Activated CD4-positive, alpha-beta T cell treated with anti-CD3 and anti-CD28 coated beads, Interleukin-2, amount 50 U/mL, for 16 hours (primary cell): ENCODE measurements around the gene GPC2.
"Not testable (repeated sequence)": the region's sequence is repeated elsewhere in the genome, so short reads cannot be mapped to it uniquely, and the experiment has no call there.

ENCODE experiments used
- DNase-seq: peaks from one replicate; pipeline ENCODE4 v3.0.0-alpha.2; 2020

Gene GPC2

DNA sequence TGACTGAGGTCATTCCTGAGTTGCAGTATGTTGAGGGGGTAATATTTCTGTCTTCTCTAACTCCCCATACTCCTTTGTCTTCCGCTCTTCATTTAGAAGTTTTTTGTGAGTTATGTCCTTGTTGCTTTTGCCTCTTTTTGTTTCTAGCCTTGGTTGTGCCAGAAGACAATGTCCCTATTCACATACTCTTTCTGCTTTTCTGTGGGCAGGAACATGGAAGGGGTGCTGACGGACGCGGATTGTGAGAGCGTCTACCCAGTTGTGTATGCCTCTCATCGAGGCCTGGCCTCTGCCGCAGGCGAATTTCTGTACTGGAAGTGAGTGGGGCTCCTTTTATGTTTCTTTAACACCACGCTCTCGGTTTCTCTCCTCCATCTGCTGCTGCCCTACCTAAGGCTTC is 21.1 kb upstream of the GPC2 start:
- no peak for DNase-seq

DNA sequence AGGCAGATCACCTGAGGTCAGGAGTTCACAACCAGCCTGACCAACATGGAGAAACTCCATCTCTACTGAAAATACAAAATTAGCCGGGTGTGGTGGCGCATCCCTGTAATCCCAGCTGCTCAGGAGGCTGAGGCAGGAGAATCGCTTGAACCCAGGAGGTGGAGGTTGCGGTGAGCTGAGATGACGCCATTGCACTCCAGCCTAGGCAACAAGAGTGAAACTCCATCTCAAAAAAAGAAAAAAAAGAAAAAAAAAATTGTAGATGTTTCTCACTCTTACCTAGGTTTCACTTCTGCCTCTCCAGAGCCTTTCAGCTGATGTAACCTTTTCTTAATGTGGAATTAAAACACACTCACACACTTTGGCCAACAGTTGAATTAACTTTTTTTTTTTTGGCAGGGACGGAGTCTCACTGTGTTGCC is 18.7 kb upstream of the GPC2 start:
- not testable (repeated sequence) for DNase-seq

- DNase-seq: no peak
These were observed 18.0 kb upstream of the GPC2 start for GRCh38 chr7:100195222-100195621.

GRCh38 chr7:100192969-100193368 is 15.8 kb upstream of the GPC2 start:
- DNase-seq: no peak

DNA sequence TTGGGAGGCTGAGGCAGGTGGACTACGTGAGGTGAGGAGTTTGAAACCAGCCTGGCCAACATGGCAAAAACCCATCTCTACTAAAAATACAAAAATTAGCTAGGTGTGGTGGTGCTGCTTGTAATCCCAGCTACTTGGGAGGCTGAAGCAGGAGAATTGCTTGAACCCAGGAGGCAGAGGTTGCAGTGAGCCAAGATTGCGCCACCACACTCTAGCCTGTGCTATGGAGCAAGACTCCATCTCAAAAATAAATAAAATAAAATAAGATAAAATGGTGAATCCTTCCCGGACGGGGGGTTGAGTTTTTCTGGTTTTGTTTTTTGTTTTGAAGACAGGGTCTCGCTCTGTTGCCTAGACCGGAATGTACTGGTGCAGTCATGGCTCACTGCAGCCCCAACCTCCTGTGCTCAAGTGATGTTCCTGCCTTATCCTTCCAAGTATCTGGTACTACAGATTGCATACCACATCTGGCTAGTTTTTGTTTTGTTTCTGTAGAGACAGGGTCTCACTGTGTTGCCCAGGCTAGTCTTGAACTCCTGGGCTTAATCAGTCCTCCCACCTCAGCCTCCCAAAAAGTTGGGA is 15.2 kb upstream of the GPC2 start:
- DNase-seq: not testable (repeated sequence)

GRCh38 chr7:100191775-100192174 is 14.6 kb upstream of the GPC2 start:
- no peak for DNase-seq

- DNase-seq: peak; percentile 67
These were observed 13.0 kb upstream of the GPC2 start for GRCh38 chr7:100190048-100190711.

DNA sequence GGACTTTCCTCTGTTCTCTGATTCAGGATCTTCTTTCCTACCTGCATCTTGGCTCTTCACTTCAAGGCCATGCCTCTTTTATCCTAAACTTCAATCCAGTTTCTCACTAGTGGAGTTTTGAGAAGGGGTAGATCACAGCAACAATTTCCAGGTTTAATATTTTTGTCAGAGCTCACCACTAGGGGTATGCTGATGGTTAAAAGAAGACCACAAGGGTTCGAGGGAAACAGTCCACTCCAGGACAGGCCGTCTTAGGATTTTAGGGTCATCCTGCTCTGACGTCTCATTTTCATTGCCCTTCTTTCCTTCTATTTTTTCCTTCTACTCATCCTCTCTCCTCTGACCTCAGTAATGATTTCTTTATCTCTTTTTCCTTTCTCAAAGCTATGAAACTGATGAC is 11.9 kb upstream of the GPC2 start:
- no peak for DNase-seq

DNA sequence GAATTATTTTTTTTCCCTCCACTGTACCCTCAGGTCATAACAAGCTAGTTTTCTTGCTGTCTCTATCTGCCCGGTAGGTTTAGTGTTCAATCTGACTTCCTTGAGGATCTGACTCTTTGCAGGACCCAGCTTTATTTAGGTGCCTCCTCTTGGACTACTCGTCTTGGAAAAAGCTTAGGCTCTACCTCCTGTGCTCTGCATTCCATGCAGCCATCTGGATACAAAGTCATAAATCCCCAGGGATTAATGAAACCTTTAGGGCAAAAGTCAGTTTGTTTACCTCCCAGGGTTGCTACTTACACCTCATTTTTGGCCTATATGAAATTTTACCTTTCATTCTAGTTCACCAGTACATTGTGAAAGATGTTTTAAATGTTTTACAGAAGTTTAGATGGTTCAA is 8.5 kb upstream of the GPC2 start:
- no peak for DNase-seq

- DNase-seq: not testable (repeated sequence)
These were observed 5.9 kb upstream of the GPC2 start for GRCh38 chr7:100183090-100183489.

DNA sequence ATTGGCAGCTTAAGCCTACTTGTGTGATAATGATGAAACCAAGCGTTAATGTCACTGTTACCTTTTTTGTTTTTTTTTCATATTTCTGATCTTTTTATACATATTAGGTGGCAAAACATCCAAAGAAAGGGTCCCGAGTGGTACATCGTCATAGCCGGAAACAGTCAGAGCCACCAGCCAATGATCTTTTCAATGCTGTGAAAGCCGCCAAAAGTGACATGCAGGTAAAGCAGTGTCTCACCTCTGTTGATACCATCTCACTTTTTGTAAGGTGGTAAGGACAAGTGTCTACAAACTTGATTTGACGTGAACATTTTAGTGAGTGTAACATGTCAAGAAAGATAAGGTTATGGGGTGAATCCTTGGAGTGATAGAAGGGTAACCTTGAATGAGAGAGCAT is 5.4 kb upstream of the GPC2 start:
- DNase-seq: not testable (repeated sequence)

GRCh38 chr7:100180084-100180483 is 2.9 kb upstream of the GPC2 start:
- DNase-seq: not testable (repeated sequence)

DNA sequence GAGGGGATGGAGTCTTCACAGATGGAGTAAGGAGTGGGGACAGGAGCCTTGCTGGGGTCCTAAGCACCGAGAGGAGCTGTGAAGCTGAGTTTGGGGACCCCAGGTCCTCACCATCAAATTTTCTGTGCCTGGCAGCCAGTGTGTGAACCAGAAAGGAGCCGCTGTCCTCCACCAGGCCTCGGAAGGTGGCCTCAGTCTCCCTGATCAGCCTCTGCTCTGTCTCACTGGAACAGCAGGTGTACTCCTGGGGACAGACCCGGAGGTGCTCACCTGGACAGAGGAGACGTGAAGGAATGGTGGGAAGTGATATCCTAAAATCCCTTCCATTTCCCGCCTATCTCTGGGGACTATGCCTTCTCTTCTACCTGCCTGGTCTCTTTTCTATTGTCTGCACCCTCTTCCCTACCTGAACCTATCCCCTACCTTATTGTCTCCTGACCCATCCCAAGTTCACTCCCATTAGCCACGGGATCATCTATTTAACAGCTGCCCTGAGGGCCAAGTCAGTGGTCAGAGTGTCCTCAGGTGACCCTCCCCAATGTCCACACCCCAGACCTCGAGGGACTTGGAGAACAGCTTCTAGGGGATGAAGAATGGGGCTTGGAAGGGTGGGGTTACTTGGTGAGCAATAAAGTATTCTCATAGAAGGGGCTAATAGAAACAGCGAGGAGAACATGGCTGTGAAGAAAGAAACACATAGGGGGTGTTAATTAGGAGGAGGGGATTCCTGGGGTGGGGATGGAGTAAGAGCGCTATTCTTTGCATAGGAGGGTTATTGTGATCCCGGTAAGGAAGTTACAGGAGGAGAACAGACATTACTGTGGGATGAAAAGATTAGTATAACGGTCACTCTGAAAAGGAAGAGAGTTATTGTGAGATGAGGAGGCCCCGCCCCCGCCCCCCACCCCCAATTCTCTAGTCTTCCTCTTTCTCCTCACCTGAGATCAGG is 811 bp downstream of the GPC2 start:
- no peak for DNase-seq

- no peak for DNase-seq
These were observed 1.8 kb downstream of the GPC2 start for GRCh38 chr7:100175296-100175935.

- no peak for DNase-seq
These were observed 2.6 kb downstream of the GPC2 start for GRCh38 chr7:100174582-100174981.

DNA sequence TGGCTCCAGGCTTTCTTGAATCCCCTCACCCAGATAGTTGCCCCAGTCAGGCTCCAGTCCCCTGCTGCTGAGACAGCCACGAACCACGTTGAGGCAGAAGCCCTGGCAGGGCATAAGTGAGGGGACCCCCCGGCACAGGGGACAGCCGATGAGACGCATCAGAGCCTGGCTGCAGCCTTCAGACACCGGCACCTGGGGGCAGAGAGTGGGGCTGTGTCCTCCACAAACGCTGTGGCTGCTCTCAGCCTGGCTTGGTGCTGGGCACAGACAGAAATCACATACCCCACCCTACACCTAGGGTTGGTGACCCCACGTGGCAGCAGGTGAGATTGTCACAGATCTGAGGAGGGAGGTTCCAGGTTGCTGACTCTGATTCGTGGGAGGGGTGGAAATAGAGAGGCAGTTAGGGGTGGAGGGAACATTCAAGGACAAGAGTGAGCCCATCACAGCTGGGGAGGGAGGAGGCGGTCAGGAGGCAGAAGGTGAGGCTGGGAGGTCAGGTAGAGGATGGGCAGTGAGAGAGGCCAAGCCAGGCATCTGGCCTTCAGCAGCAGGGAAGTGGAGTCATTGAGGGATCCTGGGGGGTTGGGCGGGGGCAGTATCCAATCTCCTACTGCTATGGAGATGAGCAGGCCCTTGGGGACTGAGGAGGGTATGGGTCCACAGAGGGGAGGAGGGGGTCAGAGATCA is 3.2 kb downstream of the GPC2 start:
- no peak for DNase-seq

DNA sequence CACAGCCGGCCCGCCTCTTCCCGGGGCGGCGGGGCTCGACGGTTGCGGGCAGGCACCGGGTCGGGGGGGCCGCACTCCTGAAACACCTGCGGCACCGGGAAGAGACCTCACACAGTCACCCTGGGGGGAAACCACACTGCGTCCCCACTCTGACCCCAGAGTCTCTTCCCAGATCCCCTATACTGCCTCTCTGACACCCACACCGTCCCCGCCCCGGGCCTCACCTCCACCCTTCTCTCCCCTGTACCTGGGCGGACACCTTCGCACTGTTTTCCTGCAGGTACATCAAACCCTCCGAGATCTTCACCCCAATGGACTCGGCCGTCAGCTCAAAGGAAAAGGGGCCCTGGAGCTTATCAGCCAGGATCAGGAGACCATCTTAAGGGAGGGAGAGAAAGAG is 5.3 kb downstream of the GPC2 start:
- DNase-seq: no peak

- no peak for DNase-seq
These were observed 6.0 kb downstream of the GPC2 start for GRCh38 chr7:100171087-100171681.

GRCh38 chr7:100170101-100170897 is 6.9 kb downstream of the GPC2 start:
- DNase-seq: no peak

DNA sequence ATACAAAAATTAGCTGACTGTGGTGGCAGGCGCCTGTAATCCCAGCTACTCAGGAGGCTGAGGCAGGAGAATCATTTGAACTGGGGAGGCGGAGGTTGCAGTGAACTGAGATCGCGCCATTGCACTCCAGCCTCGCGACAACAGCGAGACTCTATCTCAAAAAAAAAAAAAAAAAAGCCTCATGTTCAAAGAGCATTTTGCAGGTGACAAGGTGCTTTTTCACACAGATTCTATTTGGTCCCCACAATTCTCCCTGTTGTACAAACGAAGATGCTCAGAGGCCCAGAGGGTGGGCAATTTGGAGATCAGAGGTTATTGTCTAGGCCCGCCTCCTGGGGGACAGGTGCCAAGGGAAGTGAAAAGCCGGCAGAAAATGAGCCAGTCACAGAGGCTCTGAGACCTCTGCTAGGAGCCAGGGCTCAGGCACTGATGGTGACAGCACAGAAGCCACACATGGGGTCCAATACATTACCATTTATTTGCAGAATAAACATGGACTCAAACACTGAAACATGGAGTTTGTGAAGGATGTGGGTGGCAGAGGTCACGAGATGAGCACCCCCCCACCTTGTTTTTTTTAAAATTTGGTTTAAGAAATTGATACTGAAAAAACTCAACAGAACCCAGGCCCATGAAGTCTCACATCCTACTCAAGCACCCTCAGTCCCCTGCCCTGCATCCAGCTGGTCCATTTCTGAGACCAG is 7.9 kb downstream of the GPC2 start:
- DNase-seq: no peak

DNA sequence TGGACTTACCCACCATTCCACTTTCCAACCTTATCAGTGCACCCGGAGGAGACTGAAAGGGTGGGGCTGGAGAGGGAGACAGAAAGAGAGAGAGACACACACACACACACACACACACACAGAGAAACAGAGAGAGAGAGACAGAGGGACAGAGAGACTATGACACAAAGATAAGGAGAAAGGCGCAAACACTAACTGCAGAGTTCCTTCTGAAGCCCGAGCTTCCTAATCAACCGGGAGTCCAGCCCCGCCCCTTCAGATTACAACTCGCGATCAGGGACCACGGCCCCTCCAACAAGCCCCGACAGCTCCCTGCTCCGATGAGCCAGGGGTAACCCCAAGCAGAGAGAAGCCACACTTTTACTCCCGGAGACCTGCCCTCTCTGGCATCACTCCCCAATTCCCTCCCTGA is 9.3 kb downstream of the GPC2 start:
- DNase-seq: no peak
